DMS 273 (cell line): ENCODE measurements around the gene INSC.

Experiments
- DNase-seq: peaks from one replicate; lab custom pipeline; 2025; ENCODE audit not compliant: unreplicated experiment; lab: John Stamatoyannopoulos, UW

INSC gene

GRCh38 chr11:15212876-15213275 is 98.2 kb downstream of the INSC start:
- no peak for DNase-seq

- no peak for DNase-seq
Observed at GRCh38 chr11:15213471-15214231, 98.9 kb downstream of the INSC start.

GRCh38 chr11:15215005-15215404 is 100.3 kb downstream of the INSC start:
- no peak for DNase-seq

DNA sequence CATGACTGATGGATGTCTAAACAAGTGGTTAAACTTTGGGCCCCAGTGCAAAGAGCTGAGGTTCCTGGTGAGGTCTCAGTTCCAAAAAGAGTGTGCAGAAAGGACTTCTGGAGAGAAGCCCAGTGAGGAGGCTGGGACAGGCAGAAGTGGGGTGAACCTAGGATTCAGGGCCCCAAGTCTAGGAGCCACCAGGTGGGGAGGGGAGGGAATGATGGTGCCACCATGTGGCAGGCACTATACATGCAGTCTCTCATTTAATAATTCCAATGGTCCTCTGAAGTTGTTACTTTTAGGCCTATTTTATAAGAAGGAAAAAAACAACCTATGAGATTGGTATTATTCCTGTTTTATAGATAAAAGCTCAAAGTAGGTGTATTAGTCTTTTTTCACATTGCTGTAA is 102.0 kb downstream of the INSC start:
- DNase-seq, result peak; percentile 14

GRCh38 chr11:15217416-15217815 is 102.7 kb downstream of the INSC start:
- DNase-seq, result no peak

- DNase-seq, result no peak
Observed at GRCh38 chr11:15222777-15223176, 108.1 kb downstream of the INSC start.

- DNase-seq, result no peak
Observed at GRCh38 chr11:15223318-15223717, 108.6 kb downstream of the INSC start.

GRCh38 chr11:15224466-15224865 is 109.7 kb downstream of the INSC start:
- no peak for DNase-seq

GRCh38 chr11:15227011-15227410 is 112.3 kb downstream of the INSC start:
- DNase-seq, result no peak

- DNase-seq, result no peak
Observed at GRCh38 chr11:15228331-15228849, 113.7 kb downstream of the INSC start.

DNA sequence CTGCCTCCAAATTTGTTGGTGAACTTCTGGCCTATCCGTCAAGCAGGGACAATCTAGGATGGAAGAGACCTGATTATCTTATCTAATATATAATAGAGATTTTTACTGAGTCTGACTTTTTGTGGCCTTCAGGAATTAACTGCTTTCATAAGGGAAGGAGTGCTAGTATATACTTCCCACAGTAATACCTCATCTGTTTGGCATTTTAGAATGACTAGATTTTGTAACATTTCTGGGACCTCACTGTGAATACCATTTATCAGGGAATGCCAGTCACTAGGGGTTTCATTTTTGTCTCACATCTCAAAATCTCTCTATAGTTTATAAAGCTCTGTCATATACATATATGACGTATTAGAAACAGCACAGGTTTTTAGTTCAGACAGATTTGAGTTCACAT is 114.3 kb downstream of the INSC start:
- DNase-seq, result no peak

DNA sequence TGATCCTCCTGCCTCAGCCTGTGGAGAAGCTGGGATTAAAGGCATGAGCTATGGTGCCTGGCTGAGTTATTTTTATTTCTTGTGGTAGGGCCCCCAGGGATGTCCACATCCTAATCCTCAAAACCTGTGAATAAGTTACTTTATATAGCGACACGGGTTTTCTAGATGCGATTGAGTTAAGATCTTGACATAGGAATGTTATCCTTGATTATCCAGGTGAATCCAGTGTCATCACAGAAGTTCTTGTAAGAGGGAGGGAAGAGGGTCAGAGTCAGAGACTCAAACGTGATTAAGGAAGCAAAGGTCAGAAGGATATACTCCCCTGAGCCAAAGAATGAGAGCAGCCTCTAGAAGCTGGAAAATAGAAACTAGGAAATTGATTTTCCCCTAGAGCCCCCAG is 117.8 kb downstream of the INSC start:
- no peak for DNase-seq

DNA sequence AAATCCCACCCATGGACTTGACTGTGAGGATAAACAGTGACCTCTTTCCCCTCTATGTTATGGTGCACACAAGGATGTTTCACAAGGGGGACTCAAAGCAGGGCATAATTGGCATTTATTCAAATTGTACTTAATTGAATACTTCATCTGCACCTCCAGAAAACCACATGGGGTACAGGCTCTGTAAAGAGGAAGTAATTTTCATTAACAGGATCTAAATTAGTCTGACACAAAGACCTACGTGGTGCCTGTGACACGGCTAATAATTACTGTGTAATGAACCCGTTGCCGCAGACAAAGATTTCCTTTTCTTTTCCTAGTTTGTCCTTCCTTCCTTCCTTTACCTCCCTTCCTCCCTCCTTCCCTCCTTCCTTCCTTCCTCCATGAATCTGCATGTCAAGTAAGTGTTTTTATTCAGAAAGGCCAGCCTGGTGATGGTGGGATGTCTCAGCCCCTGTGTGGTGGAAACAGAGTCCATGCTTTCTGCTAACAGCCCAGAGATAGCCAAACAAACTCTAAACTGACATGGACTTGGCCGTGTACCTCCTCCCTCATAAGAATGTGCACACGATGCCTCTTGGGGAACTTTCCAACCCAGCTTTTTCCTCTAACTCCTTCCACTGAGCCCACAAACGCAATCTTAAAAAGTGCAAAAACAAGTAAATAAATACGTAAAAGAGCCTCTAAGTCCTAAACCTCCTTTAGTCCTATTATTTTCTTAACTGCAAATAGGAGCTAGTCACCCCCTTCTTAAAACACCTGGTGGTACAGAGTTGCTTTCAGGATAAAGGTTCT is 118.8 kb downstream of the INSC start:
- DNase-seq, result no peak

DNA sequence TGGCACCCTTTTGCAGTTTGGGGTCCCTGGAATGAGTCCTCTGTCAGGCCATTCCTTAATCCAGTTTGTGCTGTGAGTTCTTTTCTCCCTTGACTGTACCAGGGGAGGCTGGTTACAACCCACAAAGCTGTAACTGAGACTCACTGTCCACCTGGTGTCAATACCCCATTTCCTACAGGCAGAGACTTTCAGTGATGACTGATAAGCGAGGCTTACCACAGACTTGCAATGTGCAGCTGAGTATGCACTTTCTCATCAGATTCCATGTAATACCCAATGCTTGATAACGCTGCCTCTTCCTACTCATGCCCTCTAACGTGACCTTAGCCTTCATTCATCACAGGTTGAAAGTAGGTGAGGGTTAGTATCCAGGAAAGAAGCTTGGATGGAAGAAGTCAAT is 120.1 kb downstream of the INSC start:
- DNase-seq, result no peak

- no peak for DNase-seq
Observed at GRCh38 chr11:15236559-15236958, 121.8 kb downstream of the INSC start.

GRCh38 chr11:15238856-15239255 is 124.1 kb downstream of the INSC start:
- DNase-seq, result no peak

- no peak for DNase-seq
Observed at GRCh38 chr11:15248749-15249148, 134.0 kb downstream of the INSC start.

GRCh38 chr11:15258433-15259165 is 143.9 kb downstream of the INSC start:
- DNase-seq, result peak; percentile 81

- DNase-seq, result no peak
Observed at GRCh38 chr11:15266999-15267398, 152.3 kb downstream of the INSC start.

- no peak for DNase-seq
Observed at GRCh38 chr11:15268598-15268997, 153.9 kb downstream of the INSC start.

DNA sequence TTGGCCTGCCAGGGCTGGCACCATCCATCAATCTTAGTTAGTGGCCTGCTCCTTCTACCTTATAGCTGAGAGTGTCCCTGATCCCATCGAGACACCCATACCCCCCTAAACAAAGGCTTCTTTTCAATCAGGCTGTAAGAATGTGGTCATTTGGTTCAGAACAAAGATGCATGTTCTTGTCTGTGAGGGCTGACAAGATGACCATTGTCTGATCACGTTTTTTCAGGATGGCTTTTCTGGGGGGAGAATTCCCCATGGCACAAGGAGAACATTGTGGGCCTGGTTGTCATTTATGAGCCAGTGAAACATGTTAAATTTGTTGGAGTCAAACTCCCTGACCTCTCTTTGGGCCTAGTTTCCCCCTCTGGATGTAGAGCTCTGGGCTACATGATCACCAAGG is 160.4 kb downstream of the INSC start:
- DNase-seq, result no peak

DNA sequence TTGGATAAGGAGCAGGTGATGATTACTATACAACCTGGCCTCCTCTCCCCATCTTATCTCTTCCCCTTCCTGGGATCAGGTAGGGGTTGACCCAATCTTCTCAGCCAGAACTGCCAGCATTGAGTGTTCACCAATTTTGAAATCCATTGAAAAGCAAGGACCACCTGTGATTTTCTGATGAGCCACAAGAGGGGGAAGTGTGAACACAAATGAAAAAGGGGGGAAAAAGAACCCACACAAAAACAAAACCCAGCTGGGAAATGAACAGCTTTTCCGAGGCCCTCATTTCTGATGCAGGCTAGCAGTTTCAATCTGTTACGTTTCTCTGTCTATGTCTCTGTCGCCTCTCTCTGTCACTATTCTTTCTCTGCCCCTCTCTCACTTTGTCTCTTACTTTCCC is 161.9 kb downstream of the INSC start:
- peak; percentile 53 for DNase-seq
